Esophagus mucosa (tissue), 1 donor: ENCODE data around the gene CFAP221. TPM values are rescaled to one million over a fixed set of nuclear protein-coding genes. Genes with fewer than 3 reads are reported as not detected.

Experiments used
- ATAC-seq: fragments of 200-7000 bp; cut with Tn5 transposase; one replicate; pipeline ENCODE4 v1.9.1; 2020
- total RNA-seq: library from RNA; stranded (reverse); gene quantifications from one replicate; pipeline ENCODE4 v1.2.4, GENCODE V29; 2023
- donor health status: DM: yes; HTN: yes; CAD: no.

CFAP221 gene
- total RNA-seq, 1 donor from 2014 or later, result not detected

DNA sequence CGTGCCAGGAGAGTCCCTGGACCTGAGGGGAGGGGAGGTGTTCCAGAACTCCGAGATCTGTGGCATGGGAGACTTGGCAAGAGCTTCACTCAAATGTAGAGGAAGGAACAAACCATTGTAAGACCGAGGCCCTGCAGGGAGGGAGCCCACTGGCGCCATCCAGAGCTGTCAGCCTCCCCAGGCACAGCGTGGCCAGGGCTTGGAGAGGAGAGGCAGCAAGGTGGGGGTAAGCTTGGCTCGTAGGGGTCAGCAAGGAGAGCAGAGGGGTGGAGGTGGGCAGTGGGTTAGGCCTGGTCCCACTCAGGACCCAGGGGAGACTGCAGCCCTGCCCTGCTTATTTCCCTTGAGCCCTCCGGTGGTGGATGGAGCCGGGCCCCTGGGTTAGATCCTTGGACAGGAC is 138.3 kb downstream of the CFAP221 start:
- ATAC-seq, result no peak

DNA sequence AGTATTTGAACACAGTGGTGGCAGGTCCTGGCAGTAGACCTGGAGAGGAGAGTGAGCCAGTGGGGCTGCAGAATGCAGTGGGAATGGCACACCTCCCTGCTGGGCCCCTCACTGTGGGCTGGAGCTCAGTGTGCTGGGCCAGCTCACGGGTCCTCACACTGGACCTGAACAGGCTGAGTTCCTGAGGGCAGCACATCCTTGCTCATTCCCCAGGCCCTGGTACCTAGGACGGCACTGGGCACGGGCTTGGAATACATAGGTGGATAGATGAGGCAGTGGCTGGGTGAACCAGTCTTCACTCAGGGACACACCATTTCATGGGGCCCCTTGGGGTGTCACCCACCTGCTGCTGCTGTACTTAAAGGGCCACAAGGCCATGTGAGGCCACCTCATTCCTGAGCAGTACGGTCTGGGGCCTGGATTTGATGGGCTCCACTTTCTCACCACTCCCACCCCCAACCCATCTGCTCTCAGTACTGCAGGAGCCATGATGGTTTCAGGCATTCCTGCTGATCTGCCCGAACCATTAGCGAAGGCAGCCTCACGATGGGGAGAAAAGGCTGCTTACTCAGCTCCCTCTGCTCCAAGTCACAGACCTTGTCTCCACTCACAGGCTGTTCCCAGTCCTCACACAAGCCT is 138.9 kb downstream of the CFAP221 start:
- ATAC-seq, result no peak

DNA sequence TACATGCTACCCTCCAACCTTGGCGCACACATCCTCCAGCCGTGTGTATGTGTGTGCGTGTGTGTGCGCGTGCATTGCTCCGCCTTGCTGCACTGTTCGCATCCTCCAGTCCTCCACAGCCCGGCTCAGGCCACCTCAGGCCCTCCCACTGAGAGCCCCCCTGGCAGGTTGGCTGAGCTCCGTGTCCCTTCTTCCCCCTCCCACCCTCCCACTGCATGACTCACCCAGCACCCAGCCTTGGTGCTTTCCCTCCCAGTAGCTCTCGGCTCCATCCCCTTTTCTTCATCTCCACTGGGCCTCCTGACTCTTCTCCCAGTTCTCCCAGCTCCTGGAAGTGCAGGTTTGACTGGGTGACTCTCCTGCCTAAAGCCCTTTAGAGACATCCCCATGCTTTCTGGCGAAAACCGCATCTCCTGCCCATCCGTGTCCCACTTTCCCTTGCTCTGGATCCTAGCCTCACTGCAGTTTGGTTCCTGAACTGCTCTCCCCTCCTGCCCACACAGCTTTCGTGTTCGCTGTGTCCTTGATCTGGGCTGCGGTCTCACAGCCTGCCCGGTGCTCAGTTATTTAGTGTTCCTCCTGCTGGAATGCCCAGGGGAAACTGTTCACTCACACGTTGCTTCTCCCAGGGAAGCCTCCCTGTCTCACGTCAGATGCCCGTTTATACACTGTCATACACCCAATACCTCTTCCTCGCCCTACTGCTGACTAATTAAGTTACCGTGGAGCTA is 139.6 kb downstream of the CFAP221 start:
- ATAC-seq, result peak; percentile 4

DNA sequence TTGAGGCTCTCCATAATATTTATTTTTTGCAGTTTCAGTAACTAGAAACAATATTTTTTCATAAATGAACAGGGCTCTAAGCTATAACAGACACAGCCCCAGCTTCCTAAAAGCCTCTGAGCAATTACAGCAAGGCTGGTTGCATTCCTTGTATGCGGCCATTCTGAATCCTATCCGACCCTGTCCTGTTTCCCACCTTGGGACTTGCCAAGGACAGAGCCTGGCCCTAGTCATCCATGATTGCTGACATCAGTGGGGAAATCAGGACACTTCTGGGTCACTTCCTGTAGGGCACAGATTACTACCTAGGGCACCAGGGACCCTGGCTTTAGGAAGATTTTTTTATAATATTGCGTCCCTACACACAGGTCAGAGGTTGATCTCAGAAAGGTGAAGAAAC is 140.3 kb downstream of the CFAP221 start:
- ATAC-seq, result no peak

DNA sequence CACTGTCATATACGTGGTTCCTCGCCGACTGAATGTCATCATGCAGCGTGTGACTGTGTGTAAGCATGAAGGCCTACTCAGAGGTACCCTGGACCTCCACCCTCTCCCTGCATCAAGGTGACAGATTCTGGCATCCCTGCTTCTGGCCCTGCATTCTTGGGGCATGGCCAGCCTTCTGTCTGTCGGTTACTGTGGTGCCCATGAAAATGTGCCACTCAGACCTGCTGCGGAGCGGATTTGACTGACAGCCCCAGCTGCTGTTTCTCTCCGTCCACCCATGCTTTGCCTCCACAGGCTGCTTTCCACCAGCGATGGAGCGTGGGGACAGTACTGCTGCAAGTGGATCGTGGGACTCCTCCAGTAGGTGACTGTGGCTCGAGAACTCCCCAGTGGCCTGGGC is 144.4 kb downstream of the CFAP221 start:
- ATAC-seq, result no peak

DNA sequence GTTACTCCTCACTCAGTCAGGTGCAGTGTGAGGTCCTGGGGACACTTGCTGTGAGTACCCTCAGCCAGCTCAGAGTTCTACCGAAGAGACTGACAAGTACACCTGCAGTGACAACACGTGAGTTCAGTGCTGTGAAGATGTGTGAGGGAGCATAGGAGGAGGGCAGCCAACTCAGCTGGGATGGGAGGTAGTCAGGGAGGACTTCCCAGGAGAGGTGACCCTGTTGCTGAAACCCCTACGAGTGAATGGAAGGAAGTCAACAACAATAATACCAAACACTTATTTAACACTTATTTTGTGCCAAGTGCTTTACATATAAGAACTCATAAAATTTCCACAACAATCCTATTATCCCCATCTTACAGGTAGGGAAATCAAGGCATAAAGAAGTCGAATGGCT is 145.0 kb downstream of the CFAP221 start:
- ATAC-seq, result no peak

DNA sequence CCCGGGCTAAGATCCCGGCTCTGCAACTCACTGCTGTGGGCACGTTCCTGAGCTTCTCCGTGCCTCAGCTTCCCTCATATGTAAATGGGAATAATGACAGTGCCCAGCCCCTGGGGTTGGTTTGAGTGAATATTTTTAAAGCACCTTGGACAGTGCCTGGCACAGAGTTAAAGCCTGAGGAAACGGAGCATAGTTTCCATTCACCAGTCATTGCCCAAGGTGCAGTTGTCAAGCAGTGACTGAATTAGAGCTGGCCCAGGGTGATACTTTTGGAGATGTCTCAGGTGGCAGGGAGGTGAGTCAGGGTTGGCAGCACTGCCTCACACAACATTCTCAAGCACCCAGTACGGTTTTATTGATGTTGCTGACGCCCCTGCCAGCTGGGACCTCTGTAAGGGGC is 146.9 kb downstream of the CFAP221 start:
- ATAC-seq, result no peak

DNA sequence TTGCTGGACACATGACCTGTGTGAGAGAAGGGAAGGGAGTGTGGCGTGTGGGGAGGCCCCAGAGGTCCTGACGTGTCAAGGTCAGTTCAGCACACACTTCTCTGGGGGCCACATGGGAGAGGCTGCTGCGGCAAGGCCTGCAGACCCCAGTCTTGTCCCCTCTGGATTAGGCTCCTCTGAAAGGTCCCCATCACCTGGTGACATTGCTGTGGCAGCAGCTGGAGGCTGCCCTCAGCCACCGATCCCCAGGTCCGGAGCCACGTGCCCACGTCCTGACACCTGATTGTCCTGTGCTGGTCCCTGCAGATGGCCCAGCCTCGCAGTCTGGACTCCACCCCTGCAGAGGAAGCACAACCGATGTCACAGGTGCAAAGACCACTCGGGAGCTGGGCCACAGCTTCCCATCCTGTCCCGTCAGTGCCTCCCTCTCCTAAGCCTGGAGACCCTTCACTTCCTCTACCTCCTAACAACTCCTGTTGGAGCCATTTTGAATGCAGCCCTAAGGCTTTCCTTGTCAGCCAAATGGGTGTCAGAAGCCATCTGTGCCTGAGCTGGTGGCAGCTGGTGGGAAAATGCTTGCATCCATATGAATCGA is 147.5 kb downstream of the CFAP221 start:
- no peak for ATAC-seq

DNA sequence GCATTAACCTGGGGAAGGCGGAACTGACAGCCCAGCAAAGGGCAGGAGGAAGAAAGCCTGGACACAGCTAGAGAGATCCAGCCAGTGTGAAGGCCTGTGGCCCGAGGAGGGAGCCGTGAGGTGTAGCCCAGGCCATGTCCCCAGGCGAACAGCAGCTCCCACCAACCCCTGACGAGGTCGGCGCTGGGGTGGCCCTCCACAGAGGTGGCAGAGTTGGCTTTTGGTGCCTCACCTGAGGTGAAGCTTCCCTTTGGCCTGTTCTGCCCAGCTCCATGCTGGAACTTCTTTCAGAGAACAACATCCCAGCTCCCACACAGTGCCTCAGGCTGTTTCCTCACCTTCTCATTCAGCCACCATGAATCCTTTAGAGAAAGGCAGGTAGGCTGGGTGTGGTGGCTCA is 148.1 kb downstream of the CFAP221 start:
- ATAC-seq, result no peak

DNA sequence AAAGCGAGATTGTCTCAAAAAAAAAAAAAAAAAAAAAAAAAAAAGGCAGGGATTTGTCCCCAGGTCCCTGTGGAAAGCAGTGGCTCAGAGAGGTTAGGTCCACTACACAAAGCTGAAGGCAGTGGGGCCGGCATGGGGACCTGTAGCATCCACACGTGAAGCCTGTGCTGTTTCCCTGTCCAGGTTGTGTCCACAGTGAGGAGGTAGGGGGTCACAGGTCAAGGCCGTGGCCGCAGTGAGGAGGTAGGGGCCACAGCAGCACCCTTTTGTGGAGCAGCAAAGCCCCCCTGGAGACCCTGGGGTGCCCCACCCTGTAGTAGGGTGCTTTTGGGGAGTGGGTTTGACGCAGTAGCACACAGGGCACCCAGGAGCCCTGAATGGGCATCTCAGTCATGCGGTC is 148.7 kb downstream of the CFAP221 start:
- no peak for ATAC-seq

DNA sequence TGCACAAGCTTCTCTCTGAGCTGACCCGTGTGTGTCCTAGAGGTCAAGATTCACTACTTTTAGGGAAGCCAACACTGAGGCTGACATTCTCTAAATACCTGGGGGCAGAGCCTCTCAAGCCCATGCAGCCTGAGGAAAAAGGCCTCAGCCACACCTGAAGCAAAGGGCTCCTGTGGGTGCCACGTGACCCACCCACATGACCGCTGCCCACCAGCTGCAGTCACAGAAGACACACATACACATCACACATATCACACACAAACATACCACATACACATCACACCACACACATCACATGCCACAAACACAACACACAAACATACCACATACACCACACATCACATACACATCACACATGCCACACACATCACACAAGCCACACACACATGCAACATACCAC is 149.3 kb downstream of the CFAP221 start:
- no peak for ATAC-seq

DNA sequence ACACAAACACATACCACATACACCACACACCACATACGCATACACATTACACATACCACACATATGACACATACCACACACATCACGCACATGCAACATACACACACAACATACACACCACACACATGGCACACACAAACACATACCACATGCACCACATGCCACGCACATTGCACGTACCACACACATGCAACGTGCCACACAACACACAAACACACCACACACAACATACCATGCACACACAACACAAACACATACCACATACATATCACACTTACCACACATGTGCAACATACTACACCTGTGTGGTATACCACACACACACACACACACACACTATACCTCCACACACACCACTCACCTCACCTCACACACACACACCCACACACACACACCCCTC is 149.7 kb downstream of the CFAP221 start:
- ATAC-seq, result no peak

DNA sequence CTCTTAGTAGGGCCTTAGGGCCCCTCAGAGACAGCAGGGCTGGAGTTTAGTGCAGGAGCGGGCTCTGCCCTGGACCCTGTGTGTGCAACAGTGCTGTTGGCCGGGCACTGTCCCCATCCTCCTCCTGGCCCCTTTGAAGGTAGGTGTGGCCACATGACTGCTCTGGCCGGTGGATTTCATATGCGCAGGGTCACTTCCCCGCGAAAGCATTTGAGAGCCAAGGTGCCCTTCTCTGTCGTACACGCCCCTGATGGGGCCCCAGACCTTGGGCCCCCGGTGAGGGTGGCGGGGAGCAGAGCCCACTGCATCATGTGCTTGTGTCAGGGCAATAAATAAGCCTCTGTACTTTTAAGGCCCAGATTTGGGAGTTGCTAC is 150.2 kb downstream of the CFAP221 start:
- no peak for ATAC-seq

DNA sequence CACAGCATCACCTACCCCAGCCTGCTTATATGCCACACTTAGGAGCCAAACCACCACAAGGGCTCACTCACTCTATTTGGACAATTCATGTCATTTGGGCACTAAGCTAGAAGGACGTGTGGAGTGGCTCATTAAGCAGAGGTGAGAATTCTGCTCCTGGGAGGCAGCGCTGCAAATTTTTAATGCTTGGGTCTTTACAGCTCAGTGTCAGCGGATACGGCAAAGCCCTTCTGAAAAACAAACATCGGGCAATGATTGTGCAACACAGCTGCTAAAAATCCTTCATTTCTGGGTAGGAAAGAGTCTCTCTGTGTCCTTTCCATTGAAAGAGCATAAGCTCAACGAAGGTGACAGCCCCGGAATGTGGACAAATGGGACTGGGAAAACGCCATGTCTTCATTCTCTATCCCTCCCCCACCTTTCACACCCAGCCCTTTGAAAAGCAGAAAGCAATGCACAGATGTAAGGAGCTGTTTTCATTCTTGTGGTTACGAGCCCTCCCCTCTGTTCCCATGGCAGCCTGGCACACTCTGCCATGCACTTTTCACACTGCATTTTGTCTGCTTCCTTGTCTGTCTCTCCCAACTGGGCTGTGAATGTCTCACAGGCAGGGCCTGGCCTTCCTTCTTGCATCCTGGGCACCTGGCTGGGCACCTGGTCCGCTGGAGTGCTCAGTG is 150.7 kb downstream of the CFAP221 start:
- peak; percentile 28 for ATAC-seq

DNA sequence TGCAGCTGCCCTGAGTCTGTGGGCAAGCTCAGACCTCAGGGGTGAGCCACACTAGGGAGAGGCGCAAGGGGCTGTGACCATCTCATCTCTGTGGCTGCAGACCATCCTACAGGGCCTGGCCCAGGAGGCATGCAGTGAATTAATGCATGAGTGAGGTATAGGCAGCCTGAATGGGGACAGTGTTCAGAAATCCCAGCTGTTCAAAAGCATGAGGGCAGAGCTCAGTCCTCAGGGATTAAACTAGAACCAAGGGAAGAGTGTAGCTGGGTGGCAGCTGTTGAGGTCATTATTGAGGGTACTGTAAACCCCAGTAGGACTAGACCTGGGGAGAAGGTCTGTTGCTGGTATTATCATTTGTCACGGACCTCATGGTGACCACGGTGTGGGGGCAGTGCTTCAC is 151.8 kb downstream of the CFAP221 start:
- no peak for ATAC-seq

DNA sequence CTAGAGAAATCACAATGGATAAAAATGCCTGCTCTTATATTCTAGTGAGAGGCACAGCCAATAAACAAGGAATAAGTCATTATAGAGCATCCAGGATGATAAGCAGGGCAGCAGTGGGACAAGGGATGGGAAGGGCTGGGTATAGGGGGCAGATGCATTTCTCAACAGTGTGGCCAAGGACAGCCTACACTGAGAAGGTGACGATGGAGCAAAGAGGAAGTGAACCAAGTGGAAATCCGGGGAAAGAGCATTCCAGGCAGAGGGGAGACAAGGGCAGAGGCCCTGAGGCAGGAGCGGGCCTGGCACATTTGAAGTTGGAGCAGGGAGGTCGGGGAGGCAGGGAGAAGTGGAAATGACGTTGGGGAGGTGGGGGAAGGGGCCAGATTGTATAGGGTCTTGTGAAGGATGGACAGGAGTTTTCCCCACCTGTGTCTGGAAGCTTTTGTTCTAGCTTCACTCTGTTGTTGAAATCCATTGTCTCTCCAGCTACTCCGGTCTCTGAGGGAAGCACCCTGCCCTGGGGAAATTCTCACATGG is 152.3 kb downstream of the CFAP221 start:
- ATAC-seq, result no peak

DNA sequence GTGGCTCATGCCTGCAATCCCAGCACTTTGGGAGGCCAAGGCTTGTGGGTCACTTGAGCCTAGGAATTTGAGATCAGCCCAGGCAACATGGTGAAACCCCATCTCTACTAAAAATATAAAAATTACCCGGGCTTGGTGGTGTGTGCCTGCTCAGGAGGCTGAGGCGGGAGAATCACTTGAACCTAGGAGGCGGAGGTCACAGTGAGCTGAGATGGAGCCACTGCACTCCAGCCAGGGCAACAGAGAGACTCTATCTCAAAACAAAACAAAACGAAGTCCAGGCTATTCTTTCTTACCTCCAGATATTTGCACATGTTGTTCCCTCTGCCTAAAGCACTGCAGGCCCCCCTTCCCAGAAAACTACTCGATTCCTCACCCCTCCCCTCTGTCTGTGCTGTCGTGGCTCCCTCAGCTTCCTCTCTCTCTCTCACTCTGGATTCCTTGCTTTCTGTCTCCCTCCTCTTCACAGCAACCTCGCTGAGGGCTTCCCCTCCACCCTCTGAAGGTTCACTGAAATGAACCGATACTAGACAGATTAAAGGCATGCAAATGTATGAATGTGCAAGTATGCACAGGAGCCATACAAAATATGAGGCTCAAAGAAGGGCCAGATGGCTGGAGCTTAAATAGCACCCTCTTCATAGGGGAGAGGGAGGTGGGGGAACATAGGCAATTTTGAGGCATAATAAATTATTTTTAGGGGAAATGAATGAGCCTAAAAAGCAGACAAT is 153.2 kb downstream of the CFAP221 start:
- ATAC-seq, result no peak

DNA sequence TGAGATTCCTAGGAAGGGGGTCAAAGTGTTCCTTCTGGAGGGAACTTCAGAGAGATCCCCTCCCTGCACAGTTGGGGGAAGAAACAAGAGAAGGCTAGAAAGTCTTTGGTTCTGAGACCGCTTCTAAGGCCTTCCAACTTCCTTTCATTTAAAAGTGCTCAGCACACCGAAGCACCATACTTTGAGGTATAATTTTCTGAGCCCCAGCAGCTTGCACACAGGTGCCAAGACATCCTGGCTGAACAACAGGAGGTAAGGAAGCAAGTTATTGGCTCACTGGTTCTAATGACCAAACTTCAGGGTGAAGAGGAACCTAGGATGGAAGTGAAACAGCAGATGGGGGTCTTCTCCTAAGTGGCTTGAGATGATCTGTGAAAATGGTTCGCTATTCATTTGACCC is 154.0 kb downstream of the CFAP221 start:
- no peak for ATAC-seq

DNA sequence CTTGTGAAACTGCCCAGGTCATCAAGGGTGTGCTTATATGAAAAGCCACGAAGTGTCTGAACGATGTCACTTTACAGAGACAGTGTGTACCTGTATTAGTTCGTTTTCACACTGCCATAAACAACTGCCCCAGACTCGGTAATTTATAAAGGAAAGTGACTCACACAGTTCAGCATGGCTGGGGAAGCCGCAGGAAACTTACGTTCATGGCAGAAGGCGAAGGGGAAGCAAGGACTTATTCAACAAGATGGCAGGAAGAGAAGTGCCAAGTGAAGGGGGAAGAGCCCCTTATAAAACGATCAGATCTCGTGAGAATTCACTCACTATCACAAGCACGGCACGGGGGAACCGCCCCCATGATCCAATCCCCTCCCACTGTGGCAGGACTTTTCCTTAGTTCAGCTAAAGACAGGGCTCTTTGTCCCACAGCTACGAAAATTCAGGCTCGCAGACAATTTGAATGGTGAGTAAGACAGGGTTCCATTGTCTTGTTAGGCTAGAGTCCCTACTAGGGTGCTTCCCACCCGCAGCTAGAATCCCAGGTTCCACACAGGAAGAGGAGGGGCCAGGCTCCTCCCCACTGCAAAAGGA is 154.9 kb downstream of the CFAP221 start:
- ATAC-seq, result no peak

DNA sequence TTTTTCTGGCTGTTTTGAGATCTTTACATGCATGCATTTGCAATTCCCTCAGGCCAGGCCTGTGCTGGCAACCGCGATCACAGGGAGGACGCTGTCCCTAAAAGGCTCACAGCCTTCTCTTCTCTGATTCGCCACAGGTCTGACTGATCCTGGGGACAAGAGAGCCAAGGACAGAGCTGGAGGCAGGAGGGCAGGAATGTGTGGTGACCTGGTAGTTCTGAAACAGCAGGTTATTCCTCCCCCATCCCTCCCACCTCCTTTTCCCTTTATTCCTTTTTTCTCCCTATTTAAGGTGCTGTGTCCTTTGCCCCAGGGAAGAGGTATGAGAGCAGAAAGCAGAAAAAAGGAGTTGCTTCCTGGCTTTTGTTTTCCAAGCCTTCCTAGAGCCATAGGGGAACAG is 156.6 kb downstream of the CFAP221 start:
- no peak for ATAC-seq

DNA sequence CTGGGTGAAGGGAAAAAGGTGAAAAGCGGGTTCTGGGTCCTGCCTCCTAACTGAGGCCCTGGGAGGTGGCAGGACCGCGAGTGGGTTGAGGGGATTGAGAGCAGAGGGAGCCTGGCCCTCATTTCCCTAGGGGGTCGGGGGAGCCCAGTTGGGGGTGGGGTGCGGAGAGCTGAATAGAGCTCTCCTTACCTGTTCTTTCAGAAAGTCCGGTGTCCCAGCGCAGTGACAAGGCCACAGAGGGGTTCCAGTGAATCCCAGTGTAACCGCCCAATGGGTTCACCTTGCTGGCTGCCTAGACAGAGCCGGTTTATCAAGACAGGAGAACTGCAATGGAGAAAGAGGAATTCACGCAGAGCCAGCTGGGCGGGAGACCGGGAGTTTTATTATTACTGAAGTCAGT is 157.1 kb downstream of the CFAP221 start:
- ATAC-seq, result no peak

DNA sequence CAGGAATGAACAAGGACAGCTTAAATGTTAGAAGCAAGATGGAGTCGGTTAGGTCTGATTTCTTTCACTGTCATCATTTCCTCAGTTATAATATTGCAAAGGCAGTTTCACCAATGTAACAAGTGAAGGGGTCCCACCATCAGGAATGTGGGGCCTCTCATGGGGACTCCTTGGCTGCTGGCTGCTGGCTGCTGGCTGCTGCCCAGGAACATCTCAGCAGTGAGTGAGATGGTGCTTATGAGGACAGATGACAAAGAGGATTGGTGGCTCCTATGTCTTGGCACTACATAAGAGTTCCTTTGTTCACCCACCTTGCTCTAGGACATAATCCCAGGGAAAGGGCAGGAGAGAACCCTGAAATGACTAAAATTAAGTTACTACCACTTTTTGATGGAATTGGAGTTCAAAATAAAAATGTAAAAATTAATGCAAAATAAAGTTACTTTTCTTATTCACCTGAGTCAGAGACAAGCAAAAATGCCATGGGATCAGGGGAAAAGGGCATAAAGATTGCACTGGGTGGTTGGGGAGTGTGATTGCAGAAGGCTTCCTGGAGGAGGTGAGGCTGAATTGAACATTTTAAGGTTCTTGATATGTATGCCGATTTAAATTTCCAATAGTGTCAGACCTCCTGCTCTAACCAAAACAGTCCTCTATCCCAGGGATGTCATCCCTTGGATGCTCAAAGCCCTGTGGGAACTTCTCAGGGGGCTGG is 158.1 kb downstream of the CFAP221 start:
- ATAC-seq, result no peak
